ENCODE results near the gene YBEY. TPM values are rescaled to one million over a fixed set of nuclear protein-coding genes. Genes with fewer than 3 reads are reported as not detected.

The YBEY gene
- total RNA-seq, 1 experiment from 2014 or later = 29.0 TPM

- DNase-seq (ENCODE audit: low spot score) = no peak
- in situ Hi-C loops (cut with HindIII; ENCODE audit: low sequenced_read_pairs) = no loop called here
Measured at GRCh38 chr21:46323227-46323709, 37.1 kb downstream of the YBEY start.

GRCh38 chr21:46323710-46324389 lies 37.7 kb downstream of the YBEY start, which contains the start of the genes C21orf58 and PCNT:
TSS of gene C21orf58 (minus strand) at chr21:46323870. CDS start at chr21:46322738, 1,132 bp downstream.
TSS of gene PCNT (plus strand) at chr21:46324156. CDS start at chr21:46324229, 73 bp downstream.
- peak; percentile 97 for DNase-seq (ENCODE audit: low spot score)
- in situ Hi-C loops (cut with HindIII; ENCODE audit: low sequenced_read_pairs) = no loop called here

- DNase-seq (ENCODE audit: low spot score) = peak; percentile 85
- in situ Hi-C loops (cut with HindIII; ENCODE audit: low sequenced_read_pairs) = no loop called here
Measured at GRCh38 chr21:46324390-46325072, 38.4 kb downstream of the YBEY start.

GRCh38 chr21:46325073-46325912 lies 39.2 kb downstream of the YBEY start:
- DNase-seq (ENCODE audit: low spot score) = peak; percentile 56
- in situ Hi-C loops (cut with HindIII; ENCODE audit: low sequenced_read_pairs) = no loop called here

DNA sequence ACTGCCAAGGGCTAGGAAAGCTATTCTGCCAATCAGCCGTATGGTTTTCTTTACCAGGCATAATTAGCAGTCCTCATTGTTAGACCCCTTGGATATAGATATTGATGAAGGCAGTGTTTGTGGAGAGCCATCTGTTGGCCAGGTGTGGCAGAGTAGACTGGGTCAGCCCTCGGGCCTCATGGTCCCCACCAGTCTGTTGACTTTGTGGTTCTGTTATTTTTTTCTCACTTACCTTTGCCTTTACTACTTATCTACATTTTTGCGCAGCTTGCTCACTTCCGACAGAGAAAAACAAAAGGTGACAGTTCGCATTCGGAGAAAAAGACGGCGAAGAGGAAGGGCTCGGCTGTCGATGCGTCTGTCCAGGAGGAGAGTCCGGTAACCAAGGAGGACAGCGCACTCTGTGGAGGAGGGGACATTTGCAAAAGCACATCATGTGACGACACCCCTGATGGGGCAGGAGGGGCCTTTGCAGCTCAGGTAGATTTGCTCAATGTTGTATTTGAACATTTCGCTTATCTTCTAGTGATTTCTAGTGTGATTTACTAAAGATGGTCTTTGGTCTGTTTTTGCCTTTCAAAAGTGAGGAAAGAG lies 40.1 kb downstream of the YBEY start:
- in situ Hi-C loops (cut with HindIII; ENCODE audit: low sequenced_read_pairs) = no loop called here

GRCh38 chr21:46327711-46328110 lies 41.6 kb downstream of the YBEY start:
- in situ Hi-C loops (cut with HindIII; ENCODE audit: low sequenced_read_pairs) = no loop called here
- no peak for DNase-seq (ENCODE audit: low spot score)

More for the DNA sequence above, 40.1 kb downstream of the YBEY start:
- DNase-seq (ENCODE audit: low spot score) = peak; percentile 3

DNA sequence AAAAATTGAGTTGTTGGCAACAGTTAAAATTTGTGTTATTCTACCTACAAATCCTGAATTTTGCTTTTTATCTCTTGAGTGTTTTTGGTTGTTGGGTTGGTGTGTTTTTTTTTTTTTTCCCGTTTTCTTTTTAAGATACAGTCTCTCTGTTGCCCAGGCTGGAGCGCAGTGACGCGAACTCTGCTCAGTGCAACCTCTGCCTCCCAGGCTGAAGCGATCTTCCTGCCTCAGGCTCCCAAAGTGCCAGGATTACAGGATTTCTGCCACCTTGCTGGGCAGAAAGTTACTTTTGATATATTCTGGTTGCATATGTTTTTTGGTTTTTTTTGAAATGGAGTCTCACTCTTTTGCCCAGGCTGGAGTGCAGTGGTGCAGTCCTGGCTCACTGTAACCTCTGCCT lies 42.0 kb downstream of the YBEY start:
- in situ Hi-C loops (cut with HindIII; ENCODE audit: low sequenced_read_pairs) = no loop called here

DNA sequence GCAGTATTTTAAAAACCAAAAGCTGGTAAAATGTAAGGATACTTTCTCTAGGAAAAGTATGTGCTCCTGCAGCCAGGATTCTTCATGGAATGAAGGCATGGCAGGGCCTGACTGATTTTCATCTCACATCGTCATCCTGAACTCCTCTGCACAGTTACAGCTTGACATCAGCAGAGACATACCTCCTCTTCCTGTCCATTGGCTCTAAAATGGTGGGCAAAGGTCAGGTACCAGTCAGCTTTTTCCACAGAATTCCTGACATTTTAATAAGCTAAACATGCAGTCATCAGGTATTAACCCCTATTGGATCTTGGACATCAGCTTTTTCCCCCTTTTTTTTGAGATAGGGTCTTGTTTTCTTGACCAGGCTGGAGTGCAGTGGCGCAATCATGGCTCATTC lies 43.7 kb downstream of the YBEY start:
- DNase-seq (ENCODE audit: low spot score) = no peak
- in situ Hi-C loops (cut with HindIII; ENCODE audit: low sequenced_read_pairs) = no loop called here

More for the DNA sequence above, 42.0 kb downstream of the YBEY start:
- no peak for DNase-seq (ENCODE audit: low spot score)

GRCh38 chr21:46334351-46335140 lies 48.4 kb downstream of the YBEY start:
- DNase-seq (ENCODE audit: low spot score) = no peak
- in situ Hi-C loops (cut with HindIII; ENCODE audit: low sequenced_read_pairs) = no loop called here

- no peak for DNase-seq (ENCODE audit: low spot score)
- in situ Hi-C loops (cut with HindIII; ENCODE audit: low sequenced_read_pairs) = no loop called here
Measured at GRCh38 chr21:46336603-46337002, 50.5 kb downstream of the YBEY start.

- in situ Hi-C loops (cut with HindIII; ENCODE audit: low sequenced_read_pairs) = no loop called here
Measured at GRCh38 chr21:46340998-46341397, 54.9 kb downstream of the YBEY start.

GRCh38 chr21:46344219-46344915 lies 58.2 kb downstream of the YBEY start:
- no peak for DNase-seq (ENCODE audit: low spot score)
- in situ Hi-C loops (cut with HindIII; ENCODE audit: low sequenced_read_pairs) = no loop called here

More at GRCh38 chr21:46340998-46341397, 54.9 kb downstream of the YBEY start:
- no peak for DNase-seq (ENCODE audit: low spot score)

- DNase-seq (ENCODE audit: low spot score) = no peak
- in situ Hi-C loops (cut with HindIII; ENCODE audit: low sequenced_read_pairs) = no loop called here
Measured at GRCh38 chr21:46345861-46346260, 59.7 kb downstream of the YBEY start.

- no peak for DNase-seq (ENCODE audit: low spot score)
- in situ Hi-C loops (cut with HindIII; ENCODE audit: low sequenced_read_pairs) = no loop called here
Measured at GRCh38 chr21:46346296-46347202, 60.4 kb downstream of the YBEY start.

DNA sequence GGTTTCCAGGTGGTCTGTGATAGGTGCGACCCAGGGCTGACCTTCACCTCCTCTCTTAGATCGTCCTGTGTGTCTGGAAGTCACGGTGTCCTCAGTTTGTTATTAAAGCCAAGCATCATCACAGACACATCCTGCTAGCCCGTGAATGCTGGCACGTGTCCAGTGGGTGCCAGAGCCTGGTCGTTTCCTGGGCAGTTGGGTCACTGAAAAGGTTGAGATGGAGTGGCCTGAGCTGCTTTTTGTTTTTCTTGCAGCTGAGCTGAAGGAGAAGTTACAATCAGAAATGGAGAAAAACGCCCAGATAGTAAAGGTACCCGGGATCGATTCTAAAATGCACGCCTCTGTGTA lies 61.0 kb downstream of the YBEY start:
- no peak for DNase-seq (ENCODE audit: low spot score)
- in situ Hi-C loops (cut with HindIII; ENCODE audit: low sequenced_read_pairs) = no loop called here
